Body of pancreas (tissue), 4 donors: Measurements from ENCODE around the gene SLC27A6.

Experiments
- POLR2A ChIP-seq, 3 donors: fragments of 450-650 bp; IDR thresholded peaks; one replicate each; pipeline ENCODE4 v1.6.1; 2016; ENCODE audit warnings: antibody characterized with exemption in 3 of 3, mild to moderate bottlenecking in 2 of 3
- TF ChIP-seq, protein P1 (sequence below), 7 experiments: fragments of 450-650 bp in 4 of 7; fragments of 200-600 bp in 3 of 7; sonication (generic) in 3 of 7; IDR thresholded peaks; one replicate each; pipeline ENCODE4 v1.5.1; 2016 to 2019; ENCODE audit warnings: antibody characterized with exemption in 7 of 7

- TF ChIP-seq, protein P1, sequence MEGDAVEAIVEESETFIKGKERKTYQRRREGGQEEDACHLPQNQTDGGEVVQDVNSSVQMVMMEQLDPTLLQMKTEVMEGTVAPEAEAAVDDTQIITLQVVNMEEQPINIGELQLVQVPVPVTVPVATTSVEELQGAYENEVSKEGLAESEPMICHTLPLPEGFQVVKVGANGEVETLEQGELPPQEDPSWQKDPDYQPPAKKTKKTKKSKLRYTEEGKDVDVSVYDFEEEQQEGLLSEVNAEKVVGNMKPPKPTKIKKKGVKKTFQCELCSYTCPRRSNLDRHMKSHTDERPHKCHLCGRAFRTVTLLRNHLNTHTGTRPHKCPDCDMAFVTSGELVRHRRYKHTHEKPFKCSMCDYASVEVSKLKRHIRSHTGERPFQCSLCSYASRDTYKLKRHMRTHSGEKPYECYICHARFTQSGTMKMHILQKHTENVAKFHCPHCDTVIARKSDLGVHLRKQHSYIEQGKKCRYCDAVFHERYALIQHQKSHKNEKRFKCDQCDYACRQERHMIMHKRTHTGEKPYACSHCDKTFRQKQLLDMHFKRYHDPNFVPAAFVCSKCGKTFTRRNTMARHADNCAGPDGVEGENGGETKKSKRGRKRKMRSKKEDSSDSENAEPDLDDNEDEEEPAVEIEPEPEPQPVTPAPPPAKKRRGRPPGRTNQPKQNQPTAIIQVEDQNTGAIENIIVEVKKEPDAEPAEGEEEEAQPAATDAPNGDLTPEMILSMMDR (IDR thresholded peaks at IDR 0.05), result no peak
- no peak for TF ChIP-seq POLR2A (IDR thresholded peaks at IDR 0.05)
These were observed 78.6 kb downstream of the SLC27A6 start for GRCh38 chr5:129043894-129044293.
